HEK293 (cell line): Measurements from ENCODE around the gene TPST2.

Experiments
- CTCF ChIA-PET: fragments of 350-600 bp; formaldehyde crosslinking; extraction: SDS; loops from one replicate; lab custom pipeline; 2021; ENCODE audit warnings: antibody characterized with exemption; lab: Yijun Ruan, JAX
- POLR2A ChIA-PET: fragments of 300-600 bp; formaldehyde crosslinking; extraction: SDS; loops from one replicate; lab custom pipeline; 2020; ENCODE audit warnings: antibody characterized with exemption, inconsistent platforms; lab: Yijun Ruan, JAX
- H3K27ac ChIP-seq: fragments of 200-500 bp; sonication (Bioruptor generic); 2 replicates; pipeline ENCODE4 v1.5.1; 2014; ENCODE audit warnings: low read depth, low read length, control low read depth, inconsistent platforms; ENCODE audit errors: extremely low read depth
- H3K36me3 ChIP-seq, 2 experiments: fragments of 200-500 bp in 1 of 2; sonication (Bioruptor generic) in 1 of 2; 1 replicate in 1 of 2; 2 replicates in 1 of 2; pipeline ENCODE4 v1.5.1; 2014 to 2017; ENCODE audit warnings: inconsistent platforms in 2 of 2, low read length in 2 of 2; ENCODE audit not compliant: control insufficient read depth in 2 of 2, insufficient read depth in 1 of 2
- H3K4me1 ChIP-seq: fragments of 200-500 bp; sonication (Bioruptor generic); 2 replicates; pipeline ENCODE4 v1.5.1; 2014; ENCODE audit warnings: mild to moderate bottlenecking, low read length, inconsistent platforms; ENCODE audit not compliant: control insufficient read depth, insufficient read depth
- H3K4me3 ChIP-seq: 2 replicates; pipeline ENCODE4 v1.5.1; 2011; ENCODE audit warnings: low read depth, mild to moderate bottlenecking, control low read depth, low read length, moderate library complexity
- H3K9me3 ChIP-seq: fragments of 200-500 bp; sonication (Bioruptor generic); 2 replicates; pipeline ENCODE4 v1.5.1; 2014; ENCODE audit warnings: low read depth, low read length, inconsistent platforms; ENCODE audit not compliant: control insufficient read depth, insufficient read depth
- PRDM6 ChIP-seq: fragments of 450-650 bp; formaldehyde crosslinking; IDR thresholded peaks from 2 replicates; pipeline ENCODE4 v1.5.1; 2017; ENCODE audit warnings: missing biosample characterization, missing genetic modification characterization
- WT1 ChIP-seq: fragments of 450-650 bp; formaldehyde crosslinking; IDR thresholded peaks from 2 replicates; pipeline ENCODE4 v1.5.1; 2016; ENCODE audit warnings: missing biosample characterization, missing genetic modification characterization
- ZBTB8A ChIP-seq: fragments of 450-650 bp; formaldehyde crosslinking; IDR thresholded peaks from 2 replicates; pipeline ENCODE4 v1.5.1; 2016; ENCODE audit warnings: missing biosample characterization, missing genetic modification characterization
- ZNF112 ChIP-seq: fragments of 450-650 bp; formaldehyde crosslinking; IDR thresholded peaks from 2 replicates; pipeline ENCODE4 v1.5.0; 2017; ENCODE audit warnings: missing biosample characterization, missing genetic modification characterization
- ZNF2 ChIP-seq: fragments of 450-650 bp; formaldehyde crosslinking; IDR thresholded peaks from 2 replicates; pipeline ENCODE4 v1.5.1; 2016; ENCODE audit warnings: missing biosample characterization, missing genetic modification characterization
- ZNF362 ChIP-seq: fragments of 450-650 bp; formaldehyde crosslinking; IDR thresholded peaks from 2 replicates; pipeline ENCODE4 v1.5.1; 2016; ENCODE audit warnings: missing biosample characterization, missing genetic modification characterization
- ZNF404 ChIP-seq: fragments of 450-650 bp; formaldehyde crosslinking; IDR thresholded peaks from 2 replicates; pipeline ENCODE4 v1.5.1; 2017; ENCODE audit warnings: missing biosample characterization, missing genetic modification characterization
- ZNF549 ChIP-seq: fragments of 450-650 bp; IDR thresholded peaks from 2 replicates; pipeline ENCODE4 v1.5.1; 2018; ENCODE audit warnings: missing biosample characterization, missing genetic modification characterization, mild to moderate bottlenecking, inconsistent platforms, moderate library complexity
- ZNF660 ChIP-seq: fragments of 450-650 bp; IDR thresholded peaks from 2 replicates; pipeline ENCODE4 v1.5.1; 2018; ENCODE audit warnings: missing biosample characterization, mild to moderate bottlenecking, missing genetic modification characterization
- ZNF791 ChIP-seq: fragments of 450-650 bp; formaldehyde crosslinking; IDR thresholded peaks from 2 replicates; pipeline ENCODE4 v1.5.1; 2016; ENCODE audit warnings: missing biosample characterization, missing genetic modification characterization
- ZSCAN16 ChIP-seq: fragments of 450-650 bp; formaldehyde crosslinking; IDR thresholded peaks from 2 replicates; pipeline ENCODE4 v1.5.1; 2016; ENCODE audit warnings: missing biosample characterization, missing genetic modification characterization
- TF ChIP-seq, protein P1 (sequence below): fragments of 450-650 bp; formaldehyde crosslinking; IDR thresholded peaks from 2 replicates; pipeline ENCODE4 v1.5.1; 2016; ENCODE audit warnings: missing biosample characterization, missing genetic modification characterization
- TF ChIP-seq, protein P2 (sequence below): fragments of 450-650 bp; formaldehyde crosslinking; IDR thresholded peaks from 2 replicates; pipeline ENCODE4 v1.5.1; 2016; ENCODE audit warnings: missing biosample characterization, missing genetic modification characterization
- TF ChIP-seq, protein P3 (sequence below): fragments of 450-650 bp; formaldehyde crosslinking; IDR thresholded peaks from 2 replicates; pipeline ENCODE4 v1.5.1; 2017; ENCODE audit warnings: missing biosample characterization, missing genetic modification characterization

The TPST2 gene

GRCh38 chr22:26574001-26574723, 15.8 kb downstream of the TPST2 start:
- H3K4me1 ChIP-seq: no peaks in the 10 kb centered on the region
- H3K4me3 ChIP-seq: no peak overlapping the region
- no peaks in the 10 kb centered on the region for H3K36me3 ChIP-seq
- ChIA-PET POLR2A (no interaction called here), CTCF (no interaction called here)
- H3K27ac ChIP-seq: no peak overlapping the region
- H3K9me3 ChIP-seq: no peaks in the 10 kb centered on the region
- TF ChIP-seq, protein P1, sequence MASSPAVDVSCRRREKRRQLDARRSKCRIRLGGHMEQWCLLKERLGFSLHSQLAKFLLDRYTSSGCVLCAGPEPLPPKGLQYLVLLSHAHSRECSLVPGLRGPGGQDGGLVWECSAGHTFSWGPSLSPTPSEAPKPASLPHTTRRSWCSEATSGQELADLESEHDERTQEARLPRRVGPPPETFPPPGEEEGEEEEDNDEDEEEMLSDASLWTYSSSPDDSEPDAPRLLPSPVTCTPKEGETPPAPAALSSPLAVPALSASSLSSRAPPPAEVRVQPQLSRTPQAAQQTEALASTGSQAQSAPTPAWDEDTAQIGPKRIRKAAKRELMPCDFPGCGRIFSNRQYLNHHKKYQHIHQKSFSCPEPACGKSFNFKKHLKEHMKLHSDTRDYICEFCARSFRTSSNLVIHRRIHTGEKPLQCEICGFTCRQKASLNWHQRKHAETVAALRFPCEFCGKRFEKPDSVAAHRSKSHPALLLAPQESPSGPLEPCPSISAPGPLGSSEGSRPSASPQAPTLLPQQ (tag by site-specific recombination): no peak
- TF ChIP-seq ZNF404 (tag by site-specific recombination) (no peak), ZNF549 (tag by site-specific recombination) (no peak)

DNA sequence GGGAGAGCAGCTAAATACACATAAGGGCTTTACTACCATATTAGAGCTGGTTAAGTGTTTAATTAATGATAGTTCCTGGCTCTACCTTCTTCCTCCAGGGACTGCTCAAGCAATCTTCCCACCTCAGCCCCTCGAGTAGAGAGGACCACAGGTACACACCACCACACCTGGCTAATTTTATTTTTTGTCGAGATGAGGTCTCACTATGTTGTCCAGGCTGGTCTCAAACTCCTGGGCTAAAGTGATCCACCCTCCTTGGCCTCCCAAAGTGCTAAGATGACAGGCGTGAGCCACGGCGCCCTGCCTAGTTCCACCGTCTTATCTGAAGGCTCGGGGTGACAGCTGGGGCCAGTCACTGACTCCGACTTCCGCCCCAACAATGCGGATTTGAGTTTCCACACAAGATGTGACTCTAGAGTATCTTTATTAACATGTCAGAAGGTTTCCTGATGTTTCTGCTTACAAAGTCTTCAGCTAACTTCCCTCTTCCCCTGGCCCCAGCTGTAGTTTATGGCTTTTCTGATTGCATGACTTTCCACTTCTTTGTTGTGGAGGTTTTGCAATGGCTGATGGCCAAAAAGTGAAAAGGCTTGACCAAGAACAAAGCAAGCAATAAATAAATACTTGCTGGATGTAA, 16.8 kb downstream of the TPST2 start:
- no peaks in the 10 kb centered on the region for H3K36me3 ChIP-seq
- no peak overlapping the region for H3K4me3 ChIP-seq
- POLR2A ChIA-PET: no interaction called here
- H3K9me3 ChIP-seq: no peaks in the 10 kb centered on the region
- CTCF ChIA-PET: interaction anchor here (1.0 kb wide), 1 partner anchor 100 kb away, joined by 3 read pairs; no protein-coding TSS in a partner anchor
- TF ChIP-seq ZBTB8A (tag by site-specific recombination) (no peak), ZNF362 (no peak), WT1 (tag by site-specific recombination) (no peak), ZSCAN16 (tag by site-specific recombination) (no peak), ZNF791 (no peak), ZNF112 (no peak), ZNF660 (no peak), ZNF2 (tag by site-specific recombination) (no peak), PRDM6 (tag by site-specific recombination) (no peak)
- TF ChIP-seq, protein P2, sequence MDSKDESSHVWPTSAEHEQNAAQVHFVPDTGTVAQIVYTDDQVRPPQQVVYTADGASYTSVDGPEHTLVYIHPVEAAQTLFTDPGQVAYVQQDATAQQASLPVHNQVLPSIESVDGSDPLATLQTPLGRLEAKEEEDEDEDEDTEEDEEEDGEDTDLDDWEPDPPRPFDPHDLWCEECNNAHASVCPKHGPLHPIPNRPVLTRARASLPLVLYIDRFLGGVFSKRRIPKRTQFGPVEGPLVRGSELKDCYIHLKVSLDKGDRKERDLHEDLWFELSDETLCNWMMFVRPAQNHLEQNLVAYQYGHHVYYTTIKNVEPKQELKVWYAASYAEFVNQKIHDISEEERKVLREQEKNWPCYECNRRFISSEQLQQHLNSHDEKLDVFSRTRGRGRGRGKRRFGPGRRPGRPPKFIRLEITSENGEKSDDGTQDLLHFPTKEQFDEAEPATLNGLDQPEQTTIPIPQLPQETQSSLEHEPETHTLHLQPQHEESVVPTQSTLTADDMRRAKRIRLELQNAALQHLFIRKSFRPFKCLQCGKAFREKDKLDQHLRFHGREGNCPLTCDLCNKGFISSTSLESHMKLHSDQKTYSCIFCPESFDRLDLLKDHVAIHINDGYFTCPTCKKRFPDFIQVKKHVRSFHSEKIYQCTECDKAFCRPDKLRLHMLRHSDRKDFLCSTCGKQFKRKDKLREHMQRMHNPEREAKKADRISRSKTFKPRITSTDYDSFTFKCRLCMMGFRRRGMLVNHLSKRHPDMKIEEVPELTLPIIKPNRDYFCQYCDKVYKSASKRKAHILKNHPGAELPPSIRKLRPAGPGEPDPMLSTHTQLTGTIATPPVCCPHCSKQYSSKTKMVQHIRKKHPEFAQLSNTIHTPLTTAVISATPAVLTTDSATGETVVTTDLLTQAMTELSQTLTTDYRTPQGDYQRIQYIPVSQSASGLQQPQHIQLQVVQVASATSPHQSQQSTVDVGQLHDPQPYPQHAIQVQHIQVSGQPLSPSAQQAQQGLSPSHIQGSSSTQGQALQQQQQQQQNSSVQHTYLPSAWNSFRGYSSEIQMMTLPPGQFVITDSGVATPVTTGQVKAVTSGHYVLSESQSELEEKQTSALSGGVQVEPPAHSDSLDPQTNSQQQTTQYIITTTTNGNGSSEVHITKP: no peak
- TF ChIP-seq, protein P3, sequence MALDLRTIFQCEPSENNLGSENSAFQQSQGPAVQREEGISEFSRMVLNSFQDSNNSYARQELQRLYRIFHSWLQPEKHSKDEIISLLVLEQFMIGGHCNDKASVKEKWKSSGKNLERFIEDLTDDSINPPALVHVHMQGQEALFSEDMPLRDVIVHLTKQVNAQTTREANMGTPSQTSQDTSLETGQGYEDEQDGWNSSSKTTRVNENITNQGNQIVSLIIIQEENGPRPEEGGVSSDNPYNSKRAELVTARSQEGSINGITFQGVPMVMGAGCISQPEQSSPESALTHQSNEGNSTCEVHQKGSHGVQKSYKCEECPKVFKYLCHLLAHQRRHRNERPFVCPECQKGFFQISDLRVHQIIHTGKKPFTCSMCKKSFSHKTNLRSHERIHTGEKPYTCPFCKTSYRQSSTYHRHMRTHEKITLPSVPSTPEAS (tag by site-specific recombination): no peak
- no peak overlapping the region for H3K27ac ChIP-seq
- no peaks in the 10 kb centered on the region for H3K4me1 ChIP-seq
